GM18873 (cell line): ENCODE measurements around the gene KRT24.
"Not testable (repeated sequence)": the region's sequence is repeated elsewhere in the genome, so short reads cannot be mapped to it uniquely, and the experiment has no call there.

Experiments used
- ATAC-seq: cut with Tn5 transposase; IDR thresholded peaks from one replicate; pipeline ENCODE4 v1.9.1; 2021; ENCODE audit warnings: mild to moderate bottlenecking, moderate library complexity, moderate number of reproducible peaks; ENCODE audit not compliant: unreplicated experiment, low FRiP score

KRT24 gene

DNA sequence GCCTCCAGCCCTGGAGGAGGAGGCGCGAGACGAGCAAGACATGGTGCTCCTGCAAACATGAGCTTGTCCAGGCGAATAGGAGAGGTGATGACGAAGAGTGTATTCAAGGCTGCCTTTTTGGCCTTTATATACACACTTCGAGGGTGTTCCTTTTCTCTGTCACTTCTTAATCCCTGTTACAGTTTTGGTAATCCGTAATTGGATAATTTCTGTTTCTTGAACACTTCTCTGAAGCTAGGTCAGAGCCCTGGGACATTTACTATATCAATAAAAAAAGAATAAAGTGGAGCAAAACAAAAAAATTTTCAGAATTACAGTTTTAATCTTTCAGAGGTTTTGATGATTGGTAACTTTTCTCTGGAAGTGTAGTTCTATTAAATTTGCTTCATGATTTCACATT is at the start of gene KRT24:
KRT24 (minus strand) TSS at position 101 of the 400 bp plus-strand sequence; CDS start at position 42, 59 bp downstream.
- ATAC-seq, result no peak

- no peak for ATAC-seq
Observed at GRCh38 chr17:40751065-40751464, 47.5 kb upstream of the KRT24 start.

- no peak for ATAC-seq
Observed at GRCh38 chr17:40750391-40750790, 46.8 kb upstream of the KRT24 start.

DNA sequence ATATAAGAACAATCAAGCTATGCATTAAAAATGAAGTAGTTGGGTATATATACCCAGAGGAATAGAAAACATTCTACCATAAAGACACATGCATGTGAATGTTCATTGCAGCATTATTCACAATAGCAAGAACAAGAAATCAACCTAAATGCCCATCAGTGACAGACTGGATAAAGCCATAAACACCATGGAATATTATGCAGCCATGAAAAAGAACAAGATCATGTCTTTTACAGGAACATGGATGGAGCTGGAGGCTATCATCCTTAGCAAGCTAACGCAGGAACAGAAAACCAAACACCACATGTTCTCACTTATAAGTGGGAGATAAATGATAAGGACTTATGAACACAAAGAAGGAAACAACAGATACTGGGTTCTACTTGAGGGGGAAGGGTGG is 45.1 kb upstream of the KRT24 start:
- ATAC-seq, result not testable (repeated sequence)

DNA sequence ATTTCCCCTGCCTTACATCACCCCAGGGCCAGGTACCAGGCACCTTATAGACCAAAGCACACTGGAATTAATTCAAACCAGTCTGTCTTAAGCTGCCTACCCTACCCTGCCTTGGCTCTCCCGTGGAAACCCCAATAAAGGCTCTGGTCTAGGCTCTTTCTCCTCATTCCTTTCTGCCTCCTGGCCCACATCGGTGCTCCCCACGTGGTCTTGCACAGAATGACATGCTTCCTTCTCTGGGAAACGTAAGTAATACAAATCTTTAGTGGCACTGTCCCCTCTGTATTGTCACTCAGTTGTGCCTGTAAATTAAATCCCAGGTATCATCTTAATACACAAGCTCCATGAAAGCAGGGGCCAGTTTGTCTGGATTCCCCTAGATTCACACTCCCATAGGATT is 35.0 kb upstream of the KRT24 start:
- no peak for ATAC-seq

- ATAC-seq, result no peak
Observed at GRCh38 chr17:40735016-40735415, 31.5 kb upstream of the KRT24 start.

- ATAC-seq, result no peak
Observed at GRCh38 chr17:40734018-40734417, 30.5 kb upstream of the KRT24 start.

- no peak for ATAC-seq
Observed at GRCh38 chr17:40730970-40731369, 27.4 kb upstream of the KRT24 start.

DNA sequence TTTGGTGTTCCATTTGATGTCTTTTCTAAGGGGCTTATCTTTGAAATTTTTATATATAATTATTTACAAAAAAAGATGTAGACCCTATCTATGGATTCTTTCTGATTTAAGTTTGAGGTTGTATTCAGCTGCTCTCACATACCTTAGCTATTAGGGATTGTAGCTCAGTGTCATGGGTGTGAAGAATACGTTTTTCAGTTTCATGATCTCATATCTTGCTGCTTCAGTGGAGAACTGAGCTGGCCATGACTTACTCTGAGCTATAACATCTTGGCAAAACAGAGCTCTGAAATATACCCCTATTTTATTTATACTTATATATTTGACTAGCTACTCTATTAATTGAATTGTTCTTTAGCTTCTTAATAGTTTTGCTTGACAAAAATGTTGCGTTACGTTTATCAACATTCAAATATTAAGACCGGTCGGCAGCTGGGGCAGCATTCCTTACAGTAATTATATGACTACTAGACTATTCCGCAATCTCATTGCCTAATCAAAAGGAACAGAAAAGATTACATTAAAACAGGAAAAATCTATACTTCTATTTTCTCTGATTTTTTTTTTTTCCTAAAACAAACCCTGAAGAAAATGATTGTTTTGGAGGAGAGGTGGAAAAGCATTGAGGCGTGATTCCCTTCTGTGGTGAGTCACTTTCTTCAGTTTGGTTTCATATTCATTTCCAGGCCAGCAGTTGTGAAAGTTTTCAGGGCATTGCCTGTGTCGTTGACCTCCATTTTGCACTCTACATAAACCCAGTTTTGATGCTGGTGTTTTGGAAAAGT is 24.1 kb upstream of the KRT24 start:
- no peak for ATAC-seq

DNA sequence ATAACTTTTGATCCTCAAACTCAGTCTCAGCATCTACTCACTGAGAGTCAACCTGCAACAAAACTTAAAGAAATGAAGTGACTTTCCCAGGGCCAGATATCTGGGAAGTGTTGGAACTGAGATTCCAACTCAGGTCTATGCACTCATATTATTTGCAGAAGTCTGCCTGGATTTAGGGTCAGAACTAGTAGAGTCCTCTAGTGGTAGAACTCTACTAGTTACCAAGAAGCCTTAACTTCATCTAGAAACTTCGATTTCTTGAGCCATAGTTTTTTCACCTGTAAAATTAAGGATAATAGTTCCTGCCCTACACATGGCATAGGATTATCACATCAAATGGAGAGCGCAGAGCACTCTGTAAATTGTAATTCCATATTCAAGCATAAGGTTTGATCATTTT is 23.4 kb upstream of the KRT24 start:
- ATAC-seq, result no peak

DNA sequence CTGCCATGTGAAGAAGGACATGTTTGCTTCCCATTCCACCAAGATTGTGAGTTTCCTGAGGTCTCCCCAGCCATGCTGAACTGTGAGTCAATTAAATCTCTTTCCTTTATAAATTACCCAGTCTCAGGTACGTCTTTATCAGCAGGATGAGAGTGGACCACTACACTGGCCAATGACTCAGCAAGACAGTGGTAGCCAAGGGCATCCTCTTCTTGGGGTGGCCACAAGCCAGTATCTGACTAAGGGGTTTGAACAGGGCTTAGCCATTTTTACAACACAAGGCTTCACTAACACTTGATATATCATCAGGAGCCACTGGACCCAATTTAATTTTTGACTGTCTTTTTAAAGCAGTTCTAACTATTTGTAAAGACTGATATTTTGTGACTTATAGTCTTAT is 21.1 kb upstream of the KRT24 start:
- no peak for ATAC-seq

- no peak for ATAC-seq
Observed at GRCh38 chr17:40722241-40722640, 18.7 kb upstream of the KRT24 start.

GRCh38 chr17:40720899-40721298 is 17.3 kb upstream of the KRT24 start:
- ATAC-seq, result no peak

GRCh38 chr17:40718930-40719329 is 15.4 kb upstream of the KRT24 start:
- no peak for ATAC-seq

DNA sequence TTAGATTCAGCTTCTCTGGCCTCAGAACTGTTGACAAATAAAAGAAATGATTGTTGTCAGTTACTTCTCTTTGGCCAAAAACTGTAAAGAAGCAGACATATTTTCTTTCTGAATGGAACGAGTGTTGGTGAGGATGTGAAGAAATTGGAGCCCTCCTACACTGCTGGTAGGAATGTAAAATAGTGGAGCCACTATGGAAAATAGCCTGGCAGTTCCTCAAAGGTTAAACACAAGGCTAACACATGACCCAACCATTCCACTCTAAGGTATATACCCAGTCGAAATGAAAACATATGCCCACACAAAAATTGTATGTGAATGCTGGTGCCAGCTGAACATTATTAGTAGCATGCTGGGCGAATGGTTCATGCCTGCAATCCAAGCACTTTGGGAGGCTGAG is 14.2 kb upstream of the KRT24 start:
- no peak for ATAC-seq

DNA sequence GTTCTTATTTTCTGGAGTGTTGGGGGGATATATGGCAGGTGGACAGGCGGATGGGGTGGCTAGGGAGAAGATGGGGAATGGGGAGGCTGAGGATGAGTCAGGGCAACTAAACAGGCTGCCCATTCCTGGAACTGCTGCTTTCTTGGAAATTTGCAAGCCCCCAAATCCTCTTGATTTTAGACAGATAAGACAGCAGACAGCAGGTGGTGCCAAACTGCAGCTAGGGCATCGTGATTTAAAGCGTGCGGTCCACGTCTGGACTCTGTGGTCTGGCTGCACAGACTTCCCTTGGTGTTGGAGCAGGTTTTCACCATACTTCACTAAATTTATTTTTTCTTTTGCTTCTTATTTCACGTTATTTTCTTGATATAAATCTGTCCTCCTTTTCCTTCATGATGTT is 10.9 kb upstream of the KRT24 start:
- no peak for ATAC-seq

- ATAC-seq, result no peak
Observed at GRCh38 chr17:40707745-40708144, 4.2 kb upstream of the KRT24 start.

DNA sequence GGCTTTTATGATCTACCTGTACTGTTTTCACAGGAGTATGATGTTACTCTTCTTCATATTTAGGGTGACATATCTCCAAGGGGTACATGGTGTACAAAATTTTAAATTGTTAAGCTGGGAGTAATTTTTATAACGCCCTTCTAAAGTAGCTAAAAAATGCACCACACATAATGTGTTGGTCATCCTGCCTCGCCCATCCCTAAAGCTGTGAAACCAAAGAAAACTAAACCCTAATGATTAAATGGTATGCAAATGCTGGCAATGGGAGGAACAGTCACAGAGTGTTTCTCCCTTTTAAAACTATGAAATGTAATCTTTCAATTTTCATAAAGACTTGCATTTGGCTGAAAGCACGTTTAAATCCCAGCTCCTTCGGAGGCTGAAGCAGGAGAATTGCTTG is 2.0 kb upstream of the KRT24 start:
- no peak for ATAC-seq

GRCh38 chr17:40702271-40702670 is 1.3 kb downstream of the KRT24 start:
- no peak for ATAC-seq

DNA sequence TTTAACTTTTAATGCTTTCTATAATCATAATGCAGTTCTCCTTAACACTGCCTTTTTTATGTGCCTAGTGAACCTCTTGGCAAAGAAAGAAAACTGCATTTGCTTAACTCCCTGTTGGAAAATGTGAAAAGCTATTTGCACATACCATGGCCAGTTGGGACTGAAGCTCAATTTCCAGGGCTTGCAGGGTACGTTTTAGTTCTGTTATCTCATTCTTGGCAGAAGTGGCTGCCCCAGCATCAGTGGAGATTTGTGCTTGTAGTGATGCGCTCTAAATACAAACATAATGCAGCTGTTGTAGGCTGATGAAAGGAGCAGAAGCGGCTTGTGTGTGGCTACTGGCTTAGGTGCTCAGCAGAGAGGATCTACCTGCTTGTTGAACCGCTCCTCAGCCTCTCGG is 3.7 kb downstream of the KRT24 start:
- ATAC-seq, result no peak

DNA sequence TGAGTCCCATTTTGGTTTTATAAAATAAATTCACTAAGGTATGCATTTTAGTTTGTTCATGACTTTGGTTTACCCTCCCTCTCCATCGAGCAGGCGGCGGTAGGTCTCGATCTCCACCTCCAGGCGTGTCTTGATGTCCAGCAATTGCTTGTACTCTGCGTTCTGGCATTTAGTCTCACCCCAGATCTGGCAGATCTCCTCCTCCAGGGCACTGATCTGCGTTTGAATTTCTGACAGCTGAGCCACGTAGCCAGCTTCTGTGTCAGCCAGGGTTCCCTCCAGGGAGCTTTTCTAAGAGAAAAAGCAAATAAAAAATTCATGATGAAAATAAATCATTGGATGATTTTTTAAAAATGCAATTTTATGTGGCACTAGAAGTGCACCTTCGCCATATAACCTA is 4.2 kb downstream of the KRT24 start:
- no peak for ATAC-seq

- ATAC-seq, result no peak
Observed at GRCh38 chr17:40697297-40697696, 6.3 kb downstream of the KRT24 start.

DNA sequence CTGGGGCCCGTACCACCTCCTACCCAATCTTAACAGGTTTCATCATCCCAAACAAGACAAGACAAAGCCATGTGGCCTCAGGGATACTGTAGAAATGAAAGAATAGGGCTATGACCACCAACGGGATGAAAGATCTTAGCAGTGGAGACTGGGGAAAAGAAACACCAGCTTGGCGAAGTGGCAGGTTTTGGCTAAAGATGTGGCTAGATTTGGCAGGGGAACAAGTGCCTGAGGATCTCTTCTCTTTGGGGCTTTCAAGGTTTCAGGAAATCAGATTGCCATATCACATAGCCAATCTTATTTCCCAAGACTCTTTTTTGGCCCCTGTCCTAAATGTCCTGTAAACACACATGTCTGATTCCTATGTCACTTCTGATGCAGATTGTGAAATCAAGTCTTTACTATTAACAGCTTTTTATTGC is 6.9 kb downstream of the KRT24 start:
- ATAC-seq, result no peak
